Testis (tissue), 3 donors: ENCODE data around the gene PPP1R12A. TPM values are rescaled to one million over a fixed set of nuclear protein-coding genes. Genes with fewer than 3 reads are reported as not detected.
"Not testable (repeated sequence)": the region's sequence is repeated elsewhere in the genome, so short reads cannot be mapped to it uniquely, and the experiment has no call there.

Source experiments
- DNase-seq: peaks from one replicate; pipeline ENCODE4 v3.0.0-alpha.2; 2019
- H3K27ac ChIP-seq, 2 donors: fragments of 200-600 bp; sonication (generic); one replicate each; pipeline ENCODE4 v1.5.1; 2019
- H3K27me3 ChIP-seq: fragments of 200-600 bp; sonication (generic); one replicate; pipeline ENCODE4 v1.5.1; 2019
- H3K36me3 ChIP-seq: fragments of 200-600 bp; sonication (generic); one replicate; pipeline ENCODE4 v1.5.1; 2017; ENCODE audit warnings: low read depth; ENCODE audit errors: missing control alignments
- H3K4me1 ChIP-seq: fragments of 200-600 bp; sonication (generic); one replicate; pipeline ENCODE4 v1.5.1; 2019
- H3K4me3 ChIP-seq, 2 donors: fragments of 200-600 bp; sonication (generic); one replicate each; pipeline ENCODE4 v1.5.1; 2017 to 2019
- H3K9me3 ChIP-seq: fragments of 200-600 bp; sonication (generic); one replicate; pipeline ENCODE4 v1.5.1; 2017
- CTCF ChIP-seq, 3 experiments: fragments of 450-650 bp in 2 of 3; fragments of 200-600 bp in 1 of 3; sonication (generic) in 1 of 3; IDR thresholded peaks; one replicate each; pipeline ENCODE4 v1.5.1; 2016 to 2019; ENCODE audit warnings: antibody characterized with exemption in 3 of 3, mild to moderate bottlenecking in 2 of 3, moderate library complexity in 1 of 3
- POLR2A ChIP-seq: fragments of 450-650 bp; IDR thresholded peaks from one replicate; pipeline ENCODE4 v1.6.1; 2017; ENCODE audit warnings: antibody characterized with exemption, mild to moderate bottlenecking, moderate library complexity
- WGBS, 2 donors: methylation state at CpG; one replicate each; pipeline ENCODE4 v1.1.5; 2018; 5-methylcytosine and 5-hydroxymethylcytosine counted together
- intact Hi-C: fragments of 100-400 bp; cut with DNase I; formaldehyde crosslinking; loops from one replicate; pipeline ENCODE4 v1.15.1; 2023; ENCODE audit warnings: low total_unique reads
- polyA plus RNA-seq: library from polyadenylated mRNA; stranded (reverse); fragments of 350-450 nt; fragmentation: Illumina TruSeq; extraction: RNeasy Lipid Tissue Mini Kit (QIAGEN cat#74804); gene quantifications from one replicate; pipeline ENCODE4 v1.2.3, GENCODE V29; 2014; ENCODE audit warnings: low read depth, low replicate concordance; ENCODE audit not compliant: insufficient read depth
- total RNA-seq, 2 donors: library from RNA; depleted of rRNA; stranded (reverse); fragments of >200 nt; gene quantifications; one replicate each; pipeline ENCODE4 v1.2.3, GENCODE V29; 2016

PPP1R12A gene
- total and polyA plus RNA-seq, 3 donors from 2014 or later, result 22.4 to 119 (median 113) TPM

GRCh38 chr12:79954037-79954610 lies 19.2 kb upstream of the PPP1R12A start:
- Histone ChIP-seq H3K9me3 (no peaks in the 10 kb centered on the region), H3K36me3 (no peaks in the 10 kb centered on the region), H3K27me3 (no peaks in the 10 kb centered on the region), H3K4me3 (no peak overlapping the region), H3K27ac (no peak overlapping the region), H3K4me1 (no peaks in the 10 kb centered on the region)
- intact Hi-C loops, result no loop called here
- 86 to 90% methylated on average over 2 of the region's 2 CpGs for WGBS, 2 donors
- no peak for DNase-seq
- TF ChIP-seq POLR2A, result no peak
- TF ChIP-seq CTCF (IDR thresholded peaks at IDR 0.05), result no peak

- Histone ChIP-seq H3K27me3 (no peaks in the 10 kb centered on the region), H3K36me3 (no peaks in the 10 kb centered on the region), H3K9me3 (no peaks in the 10 kb centered on the region), H3K4me1 (no peaks in the 10 kb centered on the region), H3K27ac (no peak overlapping the region), H3K4me3 (no peak overlapping the region)
- intact Hi-C loops, result no loop called here
- DNase-seq, result no peak
- 58 to 71% methylated on average over 1 of the region's 1 CpG for WGBS, 2 donors
- TF ChIP-seq CTCF (IDR thresholded peaks at IDR 0.05) (no peak), POLR2A (no peak)
Observed at GRCh38 chr12:79949098-79949497, 14.2 kb upstream of the PPP1R12A start.

- no peaks in the 10 kb centered on the region for H3K4me1 ChIP-seq
- H3K27ac ChIP-seq, result no peak overlapping the region
- intact Hi-C loops, result no loop called here
- no peaks in the 10 kb centered on the region for H3K36me3 ChIP-seq
- no peak for DNase-seq
- WGBS, 2 donors, result 83 to 85% methylated on average over 4 of the region's 4 CpGs
- H3K27me3 ChIP-seq, result no peaks in the 10 kb centered on the region
- TF ChIP-seq CTCF (IDR thresholded peaks at IDR 0.05), result no peak
- no peak for TF ChIP-seq POLR2A
- H3K4me3 ChIP-seq, result no peak overlapping the region
- H3K9me3 ChIP-seq, result no peaks in the 10 kb centered on the region
Observed at GRCh38 chr12:79945433-79945832, 10.5 kb upstream of the PPP1R12A start.

- H3K9me3 ChIP-seq, result no peaks in the 10 kb centered on the region
- H3K4me3 ChIP-seq, result no peak overlapping the region
- no peaks in the 10 kb centered on the region for H3K36me3 ChIP-seq
- no peaks in the 10 kb centered on the region for H3K4me1 ChIP-seq
- TF ChIP-seq CTCF (IDR thresholded peaks at IDR 0.05), result no peak
- no peak for TF ChIP-seq POLR2A
- intact Hi-C loops, result no loop called here
- H3K27me3 ChIP-seq, result no peaks in the 10 kb centered on the region
- no peak overlapping the region for H3K27ac ChIP-seq
- DNase-seq, result no peak
- 87 to 89% methylated on average over 3 of the region's 3 CpGs for WGBS, 2 donors
Observed at GRCh38 chr12:79944565-79944964, 9.7 kb upstream of the PPP1R12A start.

GRCh38 chr12:79942846-79943245 lies 7.9 kb upstream of the PPP1R12A start:
- WGBS, 2 donors, result 91 to 92% methylated on average over 2 of the region's 2 CpGs
- H3K27me3 ChIP-seq, H3K36me3 ChIP-seq, intact Hi-C loops, H3K4me3 ChIP-seq, H3K4me1 ChIP-seq, H3K27ac ChIP-seq, H3K9me3 ChIP-seq, DNase-seq: not testable (repeated sequence)
